Upper lobe of left lung (tissue), 6 donors: Measurements from ENCODE around the gene SERPINB8. TPM values are rescaled to one million over a fixed set of nuclear protein-coding genes. Genes with fewer than 3 reads are reported as not detected.

ENCODE experiments used
- ATAC-seq, 2 donors: fragments of 200-7000 bp; cut with Tn5 transposase; one replicate each; pipeline ENCODE4 v1.9.1; 2022; ENCODE audit warnings: mild to moderate bottlenecking in 2 of 2, moderate library complexity in 2 of 2; ENCODE audit not compliant: low FRiP score in 2 of 2
- DNase-seq, 2 donors: peaks; one replicate each; pipeline ENCODE4 v3.0.0-alpha.2; 2019 to 2020
- H3K27ac ChIP-seq, 4 donors: fragments of 200-600 bp; sonication (generic); one replicate each; pipeline ENCODE4 v1.5.1; 2016 to 2019
- H3K27me3 ChIP-seq, 4 donors: fragments of 200-600 bp; sonication (generic); one replicate each; pipeline ENCODE4 v1.5.1; 2017 to 2019
- H3K36me3 ChIP-seq, 4 donors: fragments of 200-600 bp; sonication (generic); one replicate each; pipeline ENCODE4 v1.5.1; 2016 to 2019
- H3K4me1 ChIP-seq, 4 donors: fragments of 200-600 bp; sonication (generic); one replicate each; pipeline ENCODE4 v1.5.1; 2018 to 2019
- H3K4me3 ChIP-seq, 4 donors: fragments of 200-600 bp; sonication (generic); one replicate each; pipeline ENCODE4 v1.5.1; 2017 to 2019; ENCODE audit warnings: mild to moderate bottlenecking in 2 of 4, moderate library complexity in 1 of 4
- H3K9me3 ChIP-seq, 4 donors: fragments of 200-600 bp; sonication (generic); one replicate each; pipeline ENCODE4 v1.5.1; 2018 to 2019
- CTCF ChIP-seq, 6 experiments: fragments of 450-650 bp in 4 of 6; fragments of 200-600 bp in 2 of 6; sonication (generic) in 2 of 6; IDR thresholded peaks; one replicate each; pipeline ENCODE4 v1.5.1; 2016 to 2019; ENCODE audit warnings: antibody characterized with exemption in 6 of 6
- EP300 ChIP-seq, 4 donors: sonication (generic); formaldehyde crosslinking; IDR thresholded peaks; one replicate each; pipeline ENCODE4 v1.5.1; 2017; ENCODE audit warnings: antibody characterized with exemption in 4 of 4, control low read depth in 2 of 4
- POLR2A ChIP-seq, 4 donors: fragments of 450-650 bp; IDR thresholded peaks; one replicate each; pipeline ENCODE4 v1.5.1; 2016 to 2017; ENCODE audit warnings: antibody characterized with exemption in 4 of 4, mild to moderate bottlenecking in 2 of 4
- POLR2AphosphoS5 ChIP-seq, 2 donors: sonication (generic); formaldehyde crosslinking; IDR thresholded peaks; one replicate each; pipeline ENCODE4 v1.5.1; 2017; ENCODE audit warnings: antibody characterized with exemption in 2 of 2
- WGBS, 2 donors: methylation state at CpG; one replicate each; pipeline ENCODE4 v1.1.5; 2017 to 2018; 5-methylcytosine and 5-hydroxymethylcytosine counted together
- total RNA-seq, 6 donors: library from RNA; depleted of rRNA in 4 of 6; stranded (reverse); fragments of >200 nt in 4 of 6; gene quantifications; one replicate each; pipeline versions ENCODE4 v1.1.0 to v1.2.1, GENCODE V29; 2016 to 2021
- donor health status: DM: no; HTN: no; CAD: no; lungs with moderate emphysema.
- donor health status: DM: no; HTN: yes; CAD: no; lungs with severe emphysema.

The SERPINB8 gene
- total RNA-seq, 6 donors from 2014 or later: 8.4 to 33.7 (median 22.4) TPM

- ATAC-seq (no peak), DNase-seq (no peak)
- H3K4me3 ChIP-seq: peak overlapping the region in 3 of 4 donors; percentile 0 to 34 (median 25)
- H3K9me3 ChIP-seq: no peaks in the 10 kb centered on the region
- TF ChIP-seq CTCF (IDR thresholded peaks at IDR 0.05) (no peak), POLR2A (IDR thresholded peaks at IDR 0.05) (no peak), POLR2AphosphoS5 (IDR thresholded peaks at IDR 0.05) (no peak), EP300 (IDR thresholded peaks at IDR 0.05) (no peak)
- peaks cover 7 to 28% (median 12%) of the 10 kb centered on the region in 4 donors for H3K4me1 ChIP-seq
- peak overlapping the region; percentile 44 to 64 (median 55) for H3K27ac ChIP-seq
- 58 to 66% methylated on average over 7 of the region's 7 CpGs for WGBS, 2 donors
- peaks cover 5 to 48% (median 30%) of the 10 kb centered on the region in 4 donors for H3K36me3 ChIP-seq
- H3K27me3 ChIP-seq: no peaks in the 10 kb centered on the region
These were observed 10.1 kb downstream of the SERPINB8 start for GRCh38 chr18:63980027-63980426.

GRCh38 chr18:63980896-63981460 is 11.1 kb downstream of the SERPINB8 start:
- WGBS, 2 donors: 66 to 79% methylated on average over 6 of the region's 6 CpGs
- Histone ChIP-seq H3K36me3 (peaks cover 5 to 58% (median 36%) of the 10 kb centered on the region in 4 donors), H3K4me1 (peaks cover 7 to 23% (median 12%) of the 10 kb centered on the region in 4 donors), H3K4me3 (no peak overlapping the region), H3K9me3 (no peaks in the 10 kb centered on the region), H3K27me3 (no peaks in the 10 kb centered on the region), H3K27ac (peak overlapping the region in 1 of 4 donors; percentile 40)
- TF ChIP-seq CTCF (IDR thresholded peaks at IDR 0.05) (no peak), POLR2A (IDR thresholded peaks at IDR 0.05) (no peak), EP300 (IDR thresholded peaks at IDR 0.05) (no peak), POLR2AphosphoS5 (IDR thresholded peaks at IDR 0.05) (no peak)
- peak in 1 of 2 donors; percentile 28 for ATAC-seq
- DNase-seq: no peak

GRCh38 chr18:63981719-63982118 is 11.8 kb downstream of the SERPINB8 start:
- TF ChIP-seq POLR2A (IDR thresholded peaks at IDR 0.05) (no peak), CTCF (IDR thresholded peaks at IDR 0.05) (no peak), POLR2AphosphoS5 (IDR thresholded peaks at IDR 0.05) (no peak), EP300 (IDR thresholded peaks at IDR 0.05) (no peak)
- H3K27me3 ChIP-seq: no peaks in the 10 kb centered on the region

GRCh38 chr18:63982361-63982760 is 12.5 kb downstream of the SERPINB8 start:
- H3K36me3 ChIP-seq: peaks cover 9 to 72% (median 46%) of the 10 kb centered on the region in 4 donors
- TF ChIP-seq POLR2AphosphoS5 (IDR thresholded peaks at IDR 0.05) (no peak), POLR2A (IDR thresholded peaks at IDR 0.05) (no peak), CTCF (IDR thresholded peaks at IDR 0.05) (no peak), EP300 (IDR thresholded peaks at IDR 0.05) (no peak)
- ATAC-seq (no peak), DNase-seq (no peak)
- 63 to 81% methylated on average over 3 of the region's 3 CpGs for WGBS, 2 donors
- H3K9me3 ChIP-seq: no peaks in the 10 kb centered on the region
- peaks cover 7 to 22% (median 12%) of the 10 kb centered on the region in 4 donors for H3K4me1 ChIP-seq
- H3K27me3 ChIP-seq: no peaks in the 10 kb centered on the region
- H3K4me3 ChIP-seq: no peak overlapping the region
- no peak overlapping the region for H3K27ac ChIP-seq

More at GRCh38 chr18:63981719-63982118, 11.8 kb downstream of the SERPINB8 start:
- peaks cover 5 to 65% (median 39%) of the 10 kb centered on the region in 4 donors for H3K36me3 ChIP-seq
- H3K4me3 ChIP-seq: no peak overlapping the region
- ATAC-seq: no peak
- no peaks in the 10 kb centered on the region for H3K9me3 ChIP-seq
- WGBS, 2 donors: 67 to 72% methylated on average over 2 of the region's 2 CpGs
- peaks cover 7 to 22% (median 12%) of the 10 kb centered on the region in 4 donors for H3K4me1 ChIP-seq
- H3K27ac ChIP-seq: no peak overlapping the region
- DNase-seq: no peak

GRCh38 chr18:63986885-63987284 is 17.0 kb downstream of the SERPINB8 start:
- Histone ChIP-seq H3K36me3 (peaks cover 9 to 74% (median 52%) of the 10 kb centered on the region in 4 donors), H3K9me3 (no peaks in the 10 kb centered on the region), H3K4me1 (no peaks in the 10 kb centered on the region), H3K4me3 (no peak overlapping the region), H3K27me3 (no peaks in the 10 kb centered on the region), H3K27ac (no peak overlapping the region)
- ATAC-seq (no peak), DNase-seq (no peak)
- TF ChIP-seq CTCF (IDR thresholded peaks at IDR 0.05): no peak
- WGBS, 2 donors: 82 to 88% methylated on average over 7 of the region's 7 CpGs
